Esophagus (tissue), 2 donors: ENCODE data around the gene STAT6. TPM values are rescaled to one million over a fixed set of nuclear protein-coding genes. Genes with fewer than 3 reads are reported as not detected.

Experiments
- H3K27ac ChIP-seq, 2 donors: one replicate each; pipeline ENCODE4 v1.5.1; 2013; ENCODE audit warnings: low read depth in 2 of 2, mild to moderate bottlenecking in 2 of 2, inconsistent platforms in 1 of 2, low read length in 1 of 2, moderate library complexity in 1 of 2
- H3K27me3 ChIP-seq, 2 donors: one replicate each; pipeline ENCODE4 v1.6.1; 2013; ENCODE audit warnings: low read length in 2 of 2, control low read depth in 1 of 2, mild to moderate bottlenecking in 1 of 2; ENCODE audit not compliant: insufficient read depth in 2 of 2, control insufficient read depth in 1 of 2
- H3K36me3 ChIP-seq, 2 donors: one replicate each; pipeline ENCODE4 v1.6.1; 2013; ENCODE audit warnings: low read length in 1 of 2; ENCODE audit not compliant: control insufficient read depth in 2 of 2, insufficient read depth in 2 of 2
- H3K4me1 ChIP-seq, 2 donors: one replicate each; pipeline ENCODE4 v1.6.1; 2013; ENCODE audit warnings: low read length in 1 of 2; ENCODE audit not compliant: control insufficient read depth in 2 of 2, insufficient read depth in 2 of 2
- H3K4me3 ChIP-seq, 2 donors: one replicate each; pipeline ENCODE4 v1.5.1; 2013; ENCODE audit warnings: low read length in 2 of 2, mild to moderate bottlenecking in 2 of 2, low read depth in 1 of 2, moderate library complexity in 1 of 2
- H3K9me3 ChIP-seq, 2 donors: one replicate each; pipeline ENCODE4 v1.6.1; 2013; ENCODE audit warnings: mild to moderate bottlenecking in 2 of 2, low read depth in 1 of 2, low read length in 1 of 2, moderate library complexity in 1 of 2; ENCODE audit not compliant: control insufficient read depth in 2 of 2, insufficient read depth in 1 of 2
- WGBS, 2 donors: extraction: QIAGEN DNeasy Blood & Tissue Kit; methylation state at CpG; one replicate each; pipeline ENCODE4 v1.1.7; 2013; 5-methylcytosine and 5-hydroxymethylcytosine counted together
- polyA plus RNA-seq, 2 donors: library from polyadenylated mRNA; stranded (reverse); fragments of 200-250 nt; gene quantifications; one replicate each; pipeline ENCODE4 v1.2.3, GENCODE V29; 2013
- donor health status: healthy with polysubstance abuse.
- donor health status: Bipolar disorder and iron deficiency.

The STAT6 gene
- polyA plus RNA-seq, 2 donors: 101 to 145 TPM

- Histone ChIP-seq H3K27ac (no peak overlapping the region), H3K4me1 (peaks cover 5 to 16% of the 10 kb centered on the region in 2 donors), H3K9me3 (no peaks in the 10 kb centered on the region), H3K27me3 (no peaks in the 10 kb centered on the region), H3K4me3 (no peak overlapping the region), H3K36me3 (peaks cover 4 to 37% of the 10 kb centered on the region in 2 donors)
- WGBS, 2 donors: 85 to 86% methylated on average over 5 of the region's 5 CpGs
Observed at GRCh38 chr12:57154804-57155434, 43.8 kb upstream of the STAT6 start.

DNA sequence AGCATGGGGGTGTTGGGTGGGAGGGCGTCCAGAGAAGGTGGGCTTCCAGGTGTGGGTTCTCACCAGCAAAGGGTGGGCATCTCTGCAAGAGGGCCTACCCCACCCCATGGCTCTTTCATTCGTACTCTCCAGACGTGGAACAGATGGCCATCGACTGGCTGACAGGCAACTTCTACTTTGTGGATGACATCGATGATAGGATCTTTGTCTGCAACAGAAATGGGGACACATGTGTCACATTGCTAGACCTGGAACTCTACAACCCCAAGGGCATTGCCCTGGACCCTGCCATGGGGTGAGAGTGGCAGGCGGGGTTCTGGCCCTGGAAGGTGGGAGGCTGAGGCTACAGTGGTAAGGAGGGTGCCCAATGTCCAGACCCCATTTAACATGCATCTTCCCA lies 42.9 kb upstream of the STAT6 start:
- Histone ChIP-seq H3K4me1 (peaks cover 5 to 22% of the 10 kb centered on the region in 2 donors), H3K27ac (no peak overlapping the region), H3K36me3 (peaks cover 4 to 36% of the 10 kb centered on the region in 2 donors)

DNA sequence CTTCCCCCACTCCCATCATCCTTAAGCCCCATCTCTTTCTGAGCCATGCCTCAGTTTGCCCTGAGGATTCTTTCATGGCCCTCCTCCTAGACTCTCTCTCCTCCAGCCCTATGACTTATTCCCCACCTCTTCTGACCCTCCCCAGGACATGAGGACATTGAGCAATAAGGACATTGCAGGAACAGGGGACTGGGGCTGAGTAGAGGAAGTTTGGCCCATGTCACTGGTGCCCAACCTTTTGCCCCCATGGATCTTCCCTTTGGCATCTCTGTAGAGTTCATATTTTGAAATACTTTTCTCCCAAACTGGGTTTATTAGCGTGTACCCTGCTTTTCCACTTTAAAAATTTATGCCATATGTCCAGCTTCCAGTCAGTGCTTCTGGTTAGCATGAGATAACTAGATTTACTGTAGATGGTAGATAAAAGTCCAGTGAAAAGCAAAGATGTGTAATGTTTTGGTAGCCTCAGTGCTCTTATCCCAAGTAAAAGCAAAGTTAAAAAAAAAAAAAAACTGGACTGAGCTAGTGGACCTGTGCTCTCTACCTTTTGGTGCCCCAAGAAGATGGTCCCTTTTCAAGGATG lies 42.3 kb upstream of the STAT6 start:
- Histone ChIP-seq H3K4me3 (no peak overlapping the region), H3K27ac (no peak overlapping the region), H3K36me3 (peaks cover 4 to 31% of the 10 kb centered on the region in 2 donors), H3K27me3 (no peaks in the 10 kb centered on the region), H3K9me3 (no peaks in the 10 kb centered on the region), H3K4me1 (peaks cover 5 to 24% of the 10 kb centered on the region in 2 donors)
- WGBS, 2 donors: 82 to 85% methylated on average over 1 of the region's 1 CpG

More for the DNA sequence above, 42.9 kb upstream of the STAT6 start:
- H3K9me3 ChIP-seq: no peaks in the 10 kb centered on the region
- no peaks in the 10 kb centered on the region for H3K27me3 ChIP-seq
- 91 to 93% methylated on average over 6 of the region's 6 CpGs for WGBS, 2 donors
- H3K4me3 ChIP-seq: no peak overlapping the region

DNA sequence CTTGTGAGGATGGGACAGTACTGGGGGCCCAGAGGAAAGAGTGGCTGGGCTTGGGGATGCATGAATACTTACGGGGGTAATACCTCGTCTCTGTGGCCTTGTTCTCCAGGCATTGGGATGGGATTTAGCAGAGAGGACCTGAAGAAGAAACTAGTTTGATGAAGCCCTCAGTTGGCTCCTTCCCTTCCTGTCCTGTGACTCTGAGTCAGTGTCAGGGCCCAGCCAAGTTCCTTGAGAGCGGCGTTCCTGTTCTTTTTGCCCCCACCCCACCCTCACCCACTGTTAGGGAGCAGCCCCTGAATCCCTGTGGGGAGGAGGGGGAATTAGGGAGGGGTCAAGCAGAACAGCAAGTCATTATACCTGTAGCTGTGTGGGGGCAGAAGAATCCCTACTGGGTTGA lies 41.5 kb upstream of the STAT6 start:
- Histone ChIP-seq H3K9me3 (no peaks in the 10 kb centered on the region), H3K36me3 (peaks cover 4 to 27% of the 10 kb centered on the region in 2 donors), H3K4me1 (peaks cover 5 to 24% of the 10 kb centered on the region in 2 donors), H3K27ac (peak overlapping the region; percentile 62 to 78), H3K27me3 (no peaks in the 10 kb centered on the region), H3K4me3 (no peak overlapping the region)
- 53 to 62% methylated on average over 4 of the region's 4 CpGs for WGBS, 2 donors

GRCh38 chr12:57151741-57152630 lies 40.8 kb upstream of the STAT6 start:
- H3K4me1 ChIP-seq: peaks cover 5 to 24% of the 10 kb centered on the region in 2 donors
- H3K27me3 ChIP-seq: no peaks in the 10 kb centered on the region
- 39 to 55% methylated on average over 17 of the region's 17 CpGs for WGBS, 2 donors
- peak overlapping the region; percentile 62 to 78 for H3K27ac ChIP-seq
- no peak overlapping the region for H3K4me3 ChIP-seq
- H3K36me3 ChIP-seq: peaks cover 4 to 28% of the 10 kb centered on the region in 2 donors
- no peaks in the 10 kb centered on the region for H3K9me3 ChIP-seq

DNA sequence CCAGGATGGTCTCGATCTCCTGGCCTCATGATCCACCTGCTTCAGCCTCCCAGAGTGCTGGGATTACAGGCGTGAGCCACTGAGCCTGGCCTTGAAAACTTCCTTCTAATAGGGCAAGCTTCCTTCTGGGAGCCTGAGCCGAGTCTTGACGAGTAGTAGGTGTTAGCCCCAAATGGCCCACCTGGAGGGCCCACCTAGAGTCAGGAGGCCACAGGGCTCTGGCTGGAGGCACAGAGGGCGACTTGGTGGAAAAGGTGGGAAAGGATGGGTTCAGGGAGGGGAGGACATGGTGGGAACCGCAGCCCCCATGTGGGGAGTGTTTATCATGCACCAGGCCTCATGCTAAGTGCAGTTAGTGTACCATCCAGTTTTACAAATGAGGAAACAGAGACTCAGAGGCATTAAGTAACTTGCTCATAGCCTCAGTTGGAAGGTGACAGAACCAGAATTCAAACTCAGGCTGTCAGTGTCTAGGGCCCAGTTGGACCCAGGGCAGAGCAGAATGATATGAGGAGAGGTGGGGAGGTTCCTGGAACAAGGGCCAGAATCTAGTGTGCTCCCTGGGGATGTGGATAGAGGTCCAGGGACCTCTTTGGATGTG lies 39.3 kb upstream of the STAT6 start:
- Histone ChIP-seq H3K4me3 (no peak overlapping the region), H3K27ac (peak overlapping the region; percentile 9 to 52), H3K27me3 (no peaks in the 10 kb centered on the region), H3K9me3 (no peaks in the 10 kb centered on the region), H3K36me3 (peaks cover 0 to 29% of the 10 kb centered on the region in 2 donors), H3K4me1 (peaks cover 5 to 21% of the 10 kb centered on the region in 2 donors)
- WGBS, 2 donors: 88% methylated on average over 6 of the region's 6 CpGs

GRCh38 chr12:57149245-57149900 lies 38.2 kb upstream of the STAT6 start:
- Histone ChIP-seq H3K4me3 (no peak overlapping the region), H3K36me3 (peaks cover 0 to 30% of the 10 kb centered on the region in 2 donors), H3K4me1 (peaks cover 5 to 21% of the 10 kb centered on the region in 2 donors)

DNA sequence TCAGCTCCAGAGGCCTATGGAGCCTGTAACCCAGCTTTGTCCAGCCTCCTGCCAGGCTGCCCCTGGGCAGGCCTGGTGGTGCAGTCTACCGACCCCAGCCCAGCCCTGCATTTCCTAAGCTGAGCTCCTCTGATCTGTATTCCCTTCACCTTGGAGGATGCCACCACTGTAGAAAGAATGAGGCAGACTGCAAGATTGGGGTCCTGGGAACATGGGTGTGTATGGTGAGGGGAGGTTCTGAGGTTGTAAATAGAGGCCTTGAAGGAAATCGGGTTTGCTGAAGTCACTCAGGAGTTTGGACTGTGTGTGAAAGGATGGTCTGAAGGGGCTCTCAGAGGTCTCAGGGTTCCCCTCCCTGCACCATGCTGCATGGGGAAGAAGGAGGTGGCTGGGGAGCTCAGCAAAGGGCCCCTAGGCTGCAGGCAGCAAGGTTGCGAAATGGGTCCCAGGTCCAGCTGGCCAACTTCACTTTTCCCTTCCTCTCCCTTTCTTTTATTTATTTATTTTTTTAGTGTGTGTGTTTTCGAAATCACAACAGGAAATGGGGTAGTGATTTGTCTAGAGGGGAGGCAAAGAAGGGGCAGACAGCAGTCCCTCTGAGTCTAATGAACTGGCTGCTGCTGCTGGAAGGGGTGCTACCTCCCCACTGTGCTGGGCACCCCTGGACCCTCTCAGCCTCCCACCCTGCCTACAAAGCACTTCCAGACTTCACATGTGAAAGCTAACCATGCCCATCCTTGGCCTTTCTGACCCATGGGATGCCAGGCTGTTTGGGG lies 37.5 kb upstream of the STAT6 start:
- no peaks in the 10 kb centered on the region for H3K9me3 ChIP-seq
- 50 to 61% methylated on average over 4 of the region's 4 CpGs for WGBS, 2 donors
- H3K4me3 ChIP-seq: no peak overlapping the region
- no peaks in the 10 kb centered on the region for H3K27me3 ChIP-seq
- peak overlapping the region; percentile 84 to 88 for H3K27ac ChIP-seq
- H3K4me1 ChIP-seq: peaks cover 5 to 21% of the 10 kb centered on the region in 2 donors
- H3K36me3 ChIP-seq: peaks cover 0 to 25% of the 10 kb centered on the region in 2 donors

More at GRCh38 chr12:57149245-57149900, 38.2 kb upstream of the STAT6 start:
- Histone ChIP-seq H3K27ac (peak overlapping the region; percentile 84 to 88), H3K9me3 (no peaks in the 10 kb centered on the region), H3K27me3 (no peaks in the 10 kb centered on the region)
- WGBS, 2 donors: 53 to 58% methylated on average over 13 of the region's 13 CpGs
